NT2/D1 (cell line): Measurements from ENCODE around the gene KCNG2.

Experiments
- SUZ12 ChIP-seq: IDR thresholded peaks from 2 replicates; pipeline ENCODE4 v1.6.1; 2011; ENCODE audit not compliant: insufficient read length, insufficient read depth; ENCODE audit errors: extremely low read depth
- ZNF274 ChIP-seq: IDR thresholded peaks from 2 replicates; pipeline ENCODE4 v1.6.1; 2011; ENCODE audit warnings: mild to moderate bottlenecking, low read depth, low read length

GRCh38 chr18:79917853-79918614 lies 120.3 kb downstream of the KCNG2 start:
- TF ChIP-seq SUZ12, result no peak
- TF ChIP-seq ZNF274, result no peak
